ENCODE measurements around the gene INTS2. TPM values are rescaled to one million over a fixed set of nuclear protein-coding genes. Genes with fewer than 3 reads are reported as not detected.

INTS2 gene
- total RNA-seq, 1 experiment from 2014 or later: 11.8 TPM

GRCh38 chr17:61884864-61885263 is 42.9 kb downstream of the INTS2 start:
- H3K27ac Mint-ChIP-seq (ENCODE audit: low read depth, unreplicated experiment): no peak overlapping the region
- BruUV-seq (replicated peaks): no TSS peak
- H3K27me3 Mint-ChIP-seq (ENCODE audit: insufficient read depth, unreplicated experiment): no peaks in the 10 kb centered on the region
- ChIA-PET POLR2A (interaction anchor here (1.0 to 1.5 kb wide), 2 partner anchors 18 to 22 kb away, joined by 3 read pairs; partner anchors contain the start of gene BRIP1), CTCF (interaction anchor here (0.6 to 0.7 kb wide), 3 partner anchors 33 to 1205 kb away, joined by 3 to 5 read pairs (median 3); no protein-coding TSS in a partner anchor)
- no peak for DNase-seq (ENCODE audit: unreplicated experiment)
- H3K4me3 Mint-ChIP-seq (ENCODE audit: unreplicated experiment): no peak overlapping the region
- peaks cover 4% of the 10 kb centered on the region for H3K4me1 Mint-ChIP-seq (ENCODE audit: insufficient read depth, unreplicated experiment)
- intact Hi-C loops (cut with micrococcal nuclease): no loop called here
- peaks cover 6% of the 10 kb centered on the region for H3K9me3 Mint-ChIP-seq (ENCODE audit: unreplicated experiment)
- H3K36me3 Mint-ChIP-seq (ENCODE audit: insufficient read depth, unreplicated experiment): peaks cover 66% of the 10 kb centered on the region
- no peak for TF ChIP-seq CTCF (IDR thresholded peaks at IDR 0.05; ENCODE audit: unreplicated experiment)

- POLR2A ChIA-PET: no interaction called here
- H3K4me3 Mint-ChIP-seq (ENCODE audit: unreplicated experiment): no peak overlapping the region
- H3K9me3 Mint-ChIP-seq (ENCODE audit: unreplicated experiment): no peaks in the 10 kb centered on the region
- intact Hi-C loops (cut with micrococcal nuclease): no loop called here
- no peak for DNase-seq (ENCODE audit: unreplicated experiment)
- peaks cover 65% of the 10 kb centered on the region for H3K36me3 Mint-ChIP-seq (ENCODE audit: insufficient read depth, unreplicated experiment)
- no peaks in the 10 kb centered on the region for H3K27me3 Mint-ChIP-seq (ENCODE audit: insufficient read depth, unreplicated experiment)
- CTCF ChIA-PET: interaction anchor here (0.6 kb wide), 1 partner anchor 9 kb away, joined by 4 read pairs; no protein-coding TSS in a partner anchor
- TF ChIP-seq CTCF (IDR thresholded peaks at IDR 0.05; ENCODE audit: unreplicated experiment): no peak
- no peak overlapping the region for H3K27ac Mint-ChIP-seq (ENCODE audit: low read depth, unreplicated experiment)
- no peaks in the 10 kb centered on the region for H3K4me1 Mint-ChIP-seq (ENCODE audit: insufficient read depth, unreplicated experiment)
- no TSS peak for BruUV-seq (replicated peaks)
Measured at GRCh38 chr17:61880589-61881102, 47.1 kb downstream of the INTS2 start.

- CTCF ChIA-PET: interaction anchor here (0.6 kb wide), 1 partner anchor 1519 kb away, joined by 3 read pairs; no protein-coding TSS in a partner anchor
- peaks cover 55% of the 10 kb centered on the region for H3K36me3 Mint-ChIP-seq (ENCODE audit: insufficient read depth, unreplicated experiment)
- H3K4me3 Mint-ChIP-seq (ENCODE audit: unreplicated experiment): no peak overlapping the region
- no peak for TF ChIP-seq CTCF (IDR thresholded peaks at IDR 0.05; ENCODE audit: unreplicated experiment)
- no peaks in the 10 kb centered on the region for H3K9me3 Mint-ChIP-seq (ENCODE audit: unreplicated experiment)
- intact Hi-C loops (cut with micrococcal nuclease): no loop called here
- H3K27me3 Mint-ChIP-seq (ENCODE audit: insufficient read depth, unreplicated experiment): no peaks in the 10 kb centered on the region
- H3K4me1 Mint-ChIP-seq (ENCODE audit: insufficient read depth, unreplicated experiment): no peaks in the 10 kb centered on the region
- BruUV-seq (replicated peaks): no TSS peak
- DNase-seq (ENCODE audit: unreplicated experiment): no peak
- POLR2A ChIA-PET: interaction anchor here (0.6 to 1.7 kb wide), 2 partner anchors 15 to 146 kb away, joined by 3 to 6 read pairs; partner anchors contain the start of gene BRIP1
- no peak overlapping the region for H3K27ac Mint-ChIP-seq (ENCODE audit: low read depth, unreplicated experiment)
Measured at GRCh38 chr17:61878984-61879612, 48.7 kb downstream of the INTS2 start.

- no peak overlapping the region for H3K27ac Mint-ChIP-seq (ENCODE audit: low read depth, unreplicated experiment)
- no peak overlapping the region for H3K4me3 Mint-ChIP-seq (ENCODE audit: unreplicated experiment)
- POLR2A ChIA-PET: interaction anchor here (0.6 to 1.7 kb wide), 2 partner anchors 15 to 146 kb away, joined by 3 to 6 read pairs; partner anchors contain the start of gene BRIP1
- no peaks in the 10 kb centered on the region for H3K4me1 Mint-ChIP-seq (ENCODE audit: insufficient read depth, unreplicated experiment)
- no peak for TF ChIP-seq CTCF (IDR thresholded peaks at IDR 0.05; ENCODE audit: unreplicated experiment)
- BruUV-seq (replicated peaks): no TSS peak
- intact Hi-C loops (cut with micrococcal nuclease): no loop called here
- peaks cover 55% of the 10 kb centered on the region for H3K36me3 Mint-ChIP-seq (ENCODE audit: insufficient read depth, unreplicated experiment)
- CTCF ChIA-PET: no interaction called here
- H3K27me3 Mint-ChIP-seq (ENCODE audit: insufficient read depth, unreplicated experiment): no peaks in the 10 kb centered on the region
- no peak for DNase-seq (ENCODE audit: unreplicated experiment)
- no peaks in the 10 kb centered on the region for H3K9me3 Mint-ChIP-seq (ENCODE audit: unreplicated experiment)
Measured at GRCh38 chr17:61878520-61878919, 49.3 kb downstream of the INTS2 start.
